Progenitor cell of endocrine pancreas (in vitro differentiated cells): Measurements from ENCODE around the gene CLDND2. TPM values are rescaled to one million over a fixed set of nuclear protein-coding genes. Genes with fewer than 3 reads are reported as not detected.
A peak's percentile ranks its signal among the peaks of the same experiment; 100 is the strongest.

ENCODE experiments used
- DNase-seq: peaks from one replicate; pipeline ENCODE4 v3.0.0; 2021; ENCODE audit warnings: low spot score; ENCODE audit not compliant: unreplicated experiment
- H3K27ac Mint-ChIP-seq: 2 replicates; pipeline ENCODE4 v1.8.0; 2021; ENCODE audit warnings: mild to moderate bottlenecking, moderate library complexity, mixed read lengths
- H3K27me3 Mint-ChIP-seq: 2 replicates; pipeline ENCODE4 v1.8.0; 2021; ENCODE audit warnings: mixed read lengths
- H3K36me3 Mint-ChIP-seq: 2 replicates; pipeline ENCODE4 v1.8.0; 2022; ENCODE audit warnings: mixed read lengths; ENCODE audit not compliant: insufficient read depth
- H3K4me1 Mint-ChIP-seq: 2 replicates; pipeline ENCODE4 v1.8.0; 2021; ENCODE audit warnings: low read depth, mixed read lengths
- H3K4me3 Mint-ChIP-seq: 2 replicates; pipeline ENCODE4 v1.8.0; 2021; ENCODE audit warnings: low read depth, mild to moderate bottlenecking, moderate library complexity, mixed read lengths
- H3K9me3 Mint-ChIP-seq: 2 replicates; pipeline ENCODE4 v1.8.0; 2021; ENCODE audit warnings: low read depth, mixed read lengths
- CTCF ChIP-seq: fragments of 200-600 bp; sonication (generic); IDR thresholded peaks from one replicate; pipeline ENCODE4 v1.5.0; 2021; ENCODE audit warnings: antibody characterized with exemption, mild to moderate bottlenecking; ENCODE audit not compliant: unreplicated experiment
- total RNA-seq: library from RNA; stranded (reverse); gene quantifications from 2 replicates; pipeline ENCODE4 v1.2.1, GENCODE V29; 2021

CLDND2 gene
- total RNA-seq, 1 donor from 2014 or later: 1.4 TPM

- no peak for TF ChIP-seq CTCF
- no peak for DNase-seq
- no peak overlapping the region for H3K27ac Mint-ChIP-seq
- H3K4me1 Mint-ChIP-seq: peaks cover 33% of the 10 kb centered on the region
- H3K36me3 Mint-ChIP-seq: no peaks in the 10 kb centered on the region
- H3K27me3 Mint-ChIP-seq: no peaks in the 10 kb centered on the region
- H3K9me3 Mint-ChIP-seq: no peaks in the 10 kb centered on the region
- H3K4me3 Mint-ChIP-seq: no peak overlapping the region
Measured at GRCh38 chr19:51361239-51361638, 7.6 kb downstream of the CLDND2 start.

GRCh38 chr19:51359294-51359693 lies 9.5 kb downstream of the CLDND2 start:
- H3K4me3 Mint-ChIP-seq: no peak overlapping the region
- H3K4me1 Mint-ChIP-seq: peaks cover 34% of the 10 kb centered on the region
- no peak for DNase-seq
- no peaks in the 10 kb centered on the region for H3K36me3 Mint-ChIP-seq
- no peaks in the 10 kb centered on the region for H3K27me3 Mint-ChIP-seq
- no peak for TF ChIP-seq CTCF
- H3K9me3 Mint-ChIP-seq: peaks cover 3% of the 10 kb centered on the region
- H3K27ac Mint-ChIP-seq: no peak overlapping the region

GRCh38 chr19:51357952-51358351 lies 10.9 kb downstream of the CLDND2 start:
- Mint-ChIP-seq H3K27me3 (no peaks in the 10 kb centered on the region), H3K27ac (no peak overlapping the region), H3K36me3 (no peaks in the 10 kb centered on the region), H3K4me1 (peaks cover 27% of the 10 kb centered on the region), H3K9me3 (peaks cover 3% of the 10 kb centered on the region), H3K4me3 (no peak overlapping the region)
- no peak for DNase-seq
- TF ChIP-seq CTCF: no peak

- Mint-ChIP-seq H3K36me3 (peaks cover 7% of the 10 kb centered on the region), H3K4me3 (no peak overlapping the region)
Measured at GRCh38 chr19:51356159-51356801, 12.5 kb downstream of the CLDND2 start.

GRCh38 chr19:51354742-51355148 lies 14.1 kb downstream of the CLDND2 start:
- Mint-ChIP-seq H3K36me3 (peaks cover 9% of the 10 kb centered on the region), H3K4me3 (peak overlapping the region; percentile 68), H3K9me3 (peaks cover 3% of the 10 kb centered on the region), H3K27me3 (no peaks in the 10 kb centered on the region), H3K27ac (peak overlapping the region; percentile 97), H3K4me1 (peaks cover 17% of the 10 kb centered on the region)
- DNase-seq: peak; percentile 50
- TF ChIP-seq CTCF: no peak

More at GRCh38 chr19:51356159-51356801, 12.5 kb downstream of the CLDND2 start:
- Mint-ChIP-seq H3K27ac (no peak overlapping the region), H3K9me3 (peaks cover 3% of the 10 kb centered on the region), H3K27me3 (no peaks in the 10 kb centered on the region), H3K4me1 (peaks cover 17% of the 10 kb centered on the region)
- DNase-seq: no peak
- no peak for TF ChIP-seq CTCF
